GM12878 (cell line): ENCODE results near the gene ABI1. TPM values are rescaled to one million over a fixed set of nuclear protein-coding genes. Genes with fewer than 3 reads are reported as not detected.

ENCODE experiments used
- CBFB ChIP-seq: IDR thresholded peaks from 2 replicates; pipeline ENCODE4 v1.6.1; 2016; ENCODE audit warnings: antibody characterized with exemption, low read depth
- KAT2A ChIP-seq: conservative IDR thresholded peaks from 2 replicates; pipeline ENCODE4 v1.6.1; 2011; ENCODE audit warnings: low read depth, low read length; ENCODE audit not compliant: control insufficient read depth
- KLF5 ChIP-seq: fragments of 450-650 bp; IDR thresholded peaks from 2 replicates; pipeline ENCODE4 v1.6.1; 2014; ENCODE audit warnings: mild to moderate bottlenecking; ENCODE audit not compliant: partially characterized antibody
- MEF2B ChIP-seq: fragments of 450-650 bp; IDR thresholded peaks from 2 replicates; pipeline ENCODE4 v1.6.1; 2018; ENCODE audit warnings: mild to moderate bottlenecking, moderate library complexity; ENCODE audit not compliant: partially characterized antibody, poor library complexity, severe bottlenecking
- MXI1 ChIP-seq: fragments of 150-350 bp; IDR thresholded peaks from 2 replicates; pipeline ENCODE4 v1.6.1; 2011; ENCODE audit warnings: low read depth, mild to moderate bottlenecking, inconsistent platforms, low read length, improper control_type of control experiment
- PAX8 ChIP-seq: fragments of 450-650 bp; IDR thresholded peaks from 2 replicates; pipeline ENCODE4 v1.6.1; 2017; ENCODE audit warnings: mild to moderate bottlenecking, moderate library complexity
- POLR2AphosphoS2 ChIP-seq: IDR thresholded peaks from 2 replicates; pipeline ENCODE4 v1.6.1; 2011; ENCODE audit warnings: low read depth, mild to moderate bottlenecking, low read length, improper control_type of control experiment, moderate library complexity
- POLR2AphosphoS5 ChIP-seq: IDR thresholded peaks from 2 replicates; pipeline ENCODE4 v1.6.1; 2011; ENCODE audit warnings: mild to moderate bottlenecking, low read length, inconsistent platforms
- SIX5 ChIP-seq: IDR thresholded peaks from 2 replicates; pipeline ENCODE4 v1.6.1; 2011; ENCODE audit warnings: mild to moderate bottlenecking, low read depth, low read length, moderate library complexity; ENCODE audit not compliant: severe bottlenecking
- STAT1 ChIP-seq: fragments of 450-650 bp; conservative IDR thresholded peaks from 2 replicates; pipeline ENCODE4 v1.6.1; 2014; ENCODE audit warnings: antibody characterized with exemption, mild to moderate bottlenecking
- YY1 ChIP-seq: IDR thresholded peaks from 2 replicates; pipeline ENCODE4 v1.6.1; 2011; ENCODE audit warnings: low read depth, mild to moderate bottlenecking, low read length
- ZBED1 ChIP-seq: IDR thresholded peaks from 2 replicates; pipeline ENCODE4 v1.6.1; 2016; ENCODE audit warnings: borderline replicate concordance
- ZNF274 ChIP-seq: IDR thresholded peaks from one replicate; pipeline ENCODE4 v1.8.0; 2011; ENCODE audit not compliant: insufficient read length, insufficient read depth
- polyA plus RNA-seq, 11 experiments: library from polyadenylated mRNA; depleted of rRNA in 4 of 11; unstranded in 6 of 11; stranded (reverse) in 5 of 11; fragments of >200 nt; fragmentation: Nextera tagmentation in 4 of 11; fragmentation: Illumina TruSeq in 1 of 11; extraction: Ambion mirVana in 4 of 11; extraction: Trizol in 1 of 11; gene quantifications; 1 replicate in 1 of 11; 2 replicates in 10 of 11; pipeline versions ENCODE4 v1.2.1 to v1.2.3, GENCODE V29; 2011 to 2016; ENCODE audit warnings: inconsistent platforms in 2 of 11, missing spikeins in 2 of 11, low read depth in 1 of 11
- total RNA-seq, 4 experiments: library from RNA; depleted of rRNA in 3 of 4; stranded (reverse); fragments of >200 nt in 3 of 4; fragmentation: Illumina TruSeq in 1 of 4; extraction: Trizol in 1 of 4; gene quantifications; 2 replicates each; pipeline versions ENCODE4 v1.2.1 to v1.2.3, GENCODE V29; 2013 to 2021
- TF ChIP-seq, protein P1 (sequence below): IDR thresholded peaks from 2 replicates; pipeline ENCODE4 v1.6.1; 2012; ENCODE audit warnings: mild to moderate bottlenecking, low read depth, low read length
- TF ChIP-seq, protein P2 (sequence below): fragments of 450-650 bp; IDR thresholded peaks from 2 replicates; pipeline ENCODE4 v1.6.1; 2018; ENCODE audit warnings: borderline replicate concordance, mild to moderate bottlenecking; ENCODE audit not compliant: partially characterized antibody
- TF ChIP-seq, protein P3 (sequence below): fragments of 450-650 bp; IDR thresholded peaks from 2 replicates; pipeline ENCODE4 v1.6.1; 2018; ENCODE audit warnings: mild to moderate bottlenecking, low read depth, moderate library complexity; ENCODE audit not compliant: partially characterized antibody
- TF ChIP-seq, protein P4 (sequence below): IDR thresholded peaks from 2 replicates; pipeline ENCODE4 v1.6.1; 2012; ENCODE audit warnings: improper control_type of control experiment, low read depth, low read length; ENCODE audit not compliant: insufficient replicate concordance

ABI1 gene
- total and polyA plus RNA-seq, 10 of the 15 experiments (the other 5 are each of a cell fraction or from before 2014, with no cell fraction given), result 31.2 to 73.2 (median 50.7) TPM

DNA sequence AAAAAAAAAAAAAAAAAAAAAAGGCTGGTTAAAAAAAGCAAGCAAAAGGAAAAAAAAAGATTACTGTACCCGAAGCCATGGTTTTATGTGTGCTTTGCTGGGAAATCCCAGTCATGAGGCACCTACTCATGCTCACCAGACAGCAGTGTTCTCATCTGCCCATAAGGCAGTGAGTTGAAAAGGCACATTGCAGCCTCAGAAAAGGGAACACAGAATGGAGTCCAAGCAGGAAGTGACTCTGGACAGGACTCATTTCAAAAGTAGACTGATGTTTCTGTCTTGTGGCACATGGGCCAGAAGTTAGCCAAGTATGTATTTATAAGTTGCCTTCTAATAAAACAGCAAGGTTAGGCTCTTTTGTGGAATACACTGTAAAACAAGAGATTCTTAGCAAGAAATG lies 123.0 kb downstream of the ABI1 start (continued):
- peak; percentile 56 for TF ChIP-seq MEF2B
- TF ChIP-seq KLF5, result no peak
- TF ChIP-seq, protein P1, sequence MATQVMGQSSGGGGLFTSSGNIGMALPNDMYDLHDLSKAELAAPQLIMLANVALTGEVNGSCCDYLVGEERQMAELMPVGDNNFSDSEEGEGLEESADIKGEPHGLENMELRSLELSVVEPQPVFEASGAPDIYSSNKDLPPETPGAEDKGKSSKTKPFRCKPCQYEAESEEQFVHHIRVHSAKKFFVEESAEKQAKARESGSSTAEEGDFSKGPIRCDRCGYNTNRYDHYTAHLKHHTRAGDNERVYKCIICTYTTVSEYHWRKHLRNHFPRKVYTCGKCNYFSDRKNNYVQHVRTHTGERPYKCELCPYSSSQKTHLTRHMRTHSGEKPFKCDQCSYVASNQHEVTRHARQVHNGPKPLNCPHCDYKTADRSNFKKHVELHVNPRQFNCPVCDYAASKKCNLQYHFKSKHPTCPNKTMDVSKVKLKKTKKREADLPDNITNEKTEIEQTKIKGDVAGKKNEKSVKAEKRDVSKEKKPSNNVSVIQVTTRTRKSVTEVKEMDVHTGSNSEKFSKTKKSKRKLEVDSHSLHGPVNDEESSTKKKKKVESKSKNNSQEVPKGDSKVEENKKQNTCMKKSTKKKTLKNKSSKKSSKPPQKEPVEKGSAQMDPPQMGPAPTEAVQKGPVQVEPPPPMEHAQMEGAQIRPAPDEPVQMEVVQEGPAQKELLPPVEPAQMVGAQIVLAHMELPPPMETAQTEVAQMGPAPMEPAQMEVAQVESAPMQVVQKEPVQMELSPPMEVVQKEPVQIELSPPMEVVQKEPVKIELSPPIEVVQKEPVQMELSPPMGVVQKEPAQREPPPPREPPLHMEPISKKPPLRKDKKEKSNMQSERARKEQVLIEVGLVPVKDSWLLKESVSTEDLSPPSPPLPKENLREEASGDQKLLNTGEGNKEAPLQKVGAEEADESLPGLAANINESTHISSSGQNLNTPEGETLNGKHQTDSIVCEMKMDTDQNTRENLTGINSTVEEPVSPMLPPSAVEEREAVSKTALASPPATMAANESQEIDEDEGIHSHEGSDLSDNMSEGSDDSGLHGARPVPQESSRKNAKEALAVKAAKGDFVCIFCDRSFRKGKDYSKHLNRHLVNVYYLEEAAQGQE, result no peak
- no peak for TF ChIP-seq PAX8
- 0 out of 2 replicates have a peak, but pooled peaks have one; percentile 28 for TF ChIP-seq CBFB
- no peak for TF ChIP-seq KAT2A
- TF ChIP-seq, protein P2, sequence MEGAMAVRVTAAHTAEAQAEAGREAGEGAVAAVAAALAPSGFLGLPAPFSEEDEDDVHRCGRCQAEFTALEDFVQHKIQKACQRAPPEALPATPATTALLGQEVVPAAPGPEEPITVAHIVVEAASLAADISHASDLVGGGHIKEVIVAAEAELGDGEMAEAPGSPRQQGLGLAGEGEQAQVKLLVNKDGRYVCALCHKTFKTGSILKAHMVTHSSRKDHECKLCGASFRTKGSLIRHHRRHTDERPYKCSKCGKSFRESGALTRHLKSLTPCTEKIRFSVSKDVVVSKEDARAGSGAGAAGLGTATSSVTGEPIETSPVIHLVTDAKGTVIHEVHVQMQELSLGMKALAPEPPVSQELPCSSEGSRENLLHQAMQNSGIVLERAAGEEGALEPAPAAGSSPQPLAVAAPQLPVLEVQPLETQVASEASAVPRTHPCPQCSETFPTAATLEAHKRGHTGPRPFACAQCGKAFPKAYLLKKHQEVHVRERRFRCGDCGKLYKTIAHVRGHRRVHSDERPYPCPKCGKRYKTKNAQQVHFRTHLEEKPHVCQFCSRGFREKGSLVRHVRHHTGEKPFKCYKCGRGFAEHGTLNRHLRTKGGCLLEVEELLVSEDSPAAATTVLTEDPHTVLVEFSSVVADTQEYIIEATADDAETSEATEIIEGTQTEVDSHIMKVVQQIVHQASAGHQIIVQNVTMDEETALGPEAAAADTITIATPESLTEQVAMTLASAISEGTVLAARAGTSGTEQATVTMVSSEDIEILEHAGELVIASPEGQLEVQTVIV, result no peak
- TF ChIP-seq POLR2AphosphoS5, result no peak; the same call in 1 of the 2 replicates
- TF ChIP-seq ZBED1, result peak; percentile 90
- TF ChIP-seq SIX5, result no peak
- no peak for TF ChIP-seq POLR2AphosphoS2
- no peak for TF ChIP-seq STAT1
- TF ChIP-seq, protein P3, sequence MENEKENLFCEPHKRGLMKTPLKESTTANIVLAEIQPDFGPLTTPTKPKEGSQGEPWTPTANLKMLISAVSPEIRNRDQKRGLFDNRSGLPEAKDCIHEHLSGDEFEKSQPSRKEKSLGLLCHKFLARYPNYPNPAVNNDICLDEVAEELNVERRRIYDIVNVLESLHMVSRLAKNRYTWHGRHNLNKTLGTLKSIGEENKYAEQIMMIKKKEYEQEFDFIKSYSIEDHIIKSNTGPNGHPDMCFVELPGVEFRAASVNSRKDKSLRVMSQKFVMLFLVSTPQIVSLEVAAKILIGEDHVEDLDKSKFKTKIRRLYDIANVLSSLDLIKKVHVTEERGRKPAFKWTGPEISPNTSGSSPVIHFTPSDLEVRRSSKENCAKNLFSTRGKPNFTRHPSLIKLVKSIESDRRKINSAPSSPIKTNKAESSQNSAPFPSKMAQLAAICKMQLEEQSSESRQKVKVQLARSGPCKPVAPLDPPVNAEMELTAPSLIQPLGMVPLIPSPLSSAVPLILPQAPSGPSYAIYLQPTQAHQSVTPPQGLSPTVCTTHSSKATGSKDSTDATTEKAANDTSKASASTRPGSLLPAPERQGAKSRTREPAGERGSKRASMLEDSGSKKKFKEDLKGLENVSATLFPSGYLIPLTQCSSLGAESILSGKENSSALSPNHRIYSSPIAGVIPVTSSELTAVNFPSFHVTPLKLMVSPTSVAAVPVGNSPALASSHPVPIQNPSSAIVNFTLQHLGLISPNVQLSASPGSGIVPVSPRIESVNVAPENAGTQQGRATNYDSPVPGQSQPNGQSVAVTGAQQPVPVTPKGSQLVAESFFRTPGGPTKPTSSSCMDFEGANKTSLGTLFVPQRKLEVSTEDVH, result no peak
- TF ChIP-seq YY1, result peak; percentile 89
- peak; percentile 43; the same call in 1 of the 2 replicates for TF ChIP-seq MXI1
- TF ChIP-seq ZNF274, result no peak
- TF ChIP-seq, protein P4, sequence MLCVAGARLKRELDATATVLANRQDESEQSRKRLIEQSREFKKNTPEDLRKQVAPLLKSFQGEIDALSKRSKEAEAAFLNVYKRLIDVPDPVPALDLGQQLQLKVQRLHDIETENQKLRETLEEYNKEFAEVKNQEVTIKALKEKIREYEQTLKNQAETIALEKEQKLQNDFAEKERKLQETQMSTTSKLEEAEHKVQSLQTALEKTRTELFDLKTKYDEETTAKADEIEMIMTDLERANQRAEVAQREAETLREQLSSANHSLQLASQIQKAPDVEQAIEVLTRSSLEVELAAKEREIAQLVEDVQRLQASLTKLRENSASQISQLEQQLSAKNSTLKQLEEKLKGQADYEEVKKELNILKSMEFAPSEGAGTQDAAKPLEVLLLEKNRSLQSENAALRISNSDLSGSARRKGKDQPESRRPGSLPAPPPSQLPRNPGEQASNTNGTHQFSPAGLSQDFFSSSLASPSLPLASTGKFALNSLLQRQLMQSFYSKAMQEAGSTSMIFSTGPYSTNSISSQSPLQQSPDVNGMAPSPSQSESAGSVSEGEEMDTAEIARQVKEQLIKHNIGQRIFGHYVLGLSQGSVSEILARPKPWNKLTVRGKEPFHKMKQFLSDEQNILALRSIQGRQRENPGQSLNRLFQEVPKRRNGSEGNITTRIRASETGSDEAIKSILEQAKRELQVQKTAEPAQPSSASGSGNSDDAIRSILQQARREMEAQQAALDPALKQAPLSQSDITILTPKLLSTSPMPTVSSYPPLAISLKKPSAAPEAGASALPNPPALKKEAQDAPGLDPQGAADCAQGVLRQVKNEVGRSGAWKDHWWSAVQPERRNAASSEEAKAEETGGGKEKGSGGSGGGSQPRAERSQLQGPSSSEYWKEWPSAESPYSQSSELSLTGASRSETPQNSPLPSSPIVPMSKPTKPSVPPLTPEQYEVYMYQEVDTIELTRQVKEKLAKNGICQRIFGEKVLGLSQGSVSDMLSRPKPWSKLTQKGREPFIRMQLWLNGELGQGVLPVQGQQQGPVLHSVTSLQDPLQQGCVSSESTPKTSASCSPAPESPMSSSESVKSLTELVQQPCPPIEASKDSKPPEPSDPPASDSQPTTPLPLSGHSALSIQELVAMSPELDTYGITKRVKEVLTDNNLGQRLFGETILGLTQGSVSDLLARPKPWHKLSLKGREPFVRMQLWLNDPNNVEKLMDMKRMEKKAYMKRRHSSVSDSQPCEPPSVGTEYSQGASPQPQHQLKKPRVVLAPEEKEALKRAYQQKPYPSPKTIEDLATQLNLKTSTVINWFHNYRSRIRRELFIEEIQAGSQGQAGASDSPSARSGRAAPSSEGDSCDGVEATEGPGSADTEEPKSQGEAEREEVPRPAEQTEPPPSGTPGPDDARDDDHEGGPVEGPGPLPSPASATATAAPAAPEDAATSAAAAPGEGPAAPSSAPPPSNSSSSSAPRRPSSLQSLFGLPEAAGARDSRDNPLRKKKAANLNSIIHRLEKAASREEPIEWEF, result peak; percentile 12
